ENCODE measurements around the gene DLGAP3. TPM values are rescaled to one million over a fixed set of nuclear protein-coding genes. Genes with fewer than 3 reads are reported as not detected.

DLGAP3 gene
- total RNA-seq, 4 donors from 2014 or later, result 0.06 to 0.83 (median 0.40) TPM

DNA sequence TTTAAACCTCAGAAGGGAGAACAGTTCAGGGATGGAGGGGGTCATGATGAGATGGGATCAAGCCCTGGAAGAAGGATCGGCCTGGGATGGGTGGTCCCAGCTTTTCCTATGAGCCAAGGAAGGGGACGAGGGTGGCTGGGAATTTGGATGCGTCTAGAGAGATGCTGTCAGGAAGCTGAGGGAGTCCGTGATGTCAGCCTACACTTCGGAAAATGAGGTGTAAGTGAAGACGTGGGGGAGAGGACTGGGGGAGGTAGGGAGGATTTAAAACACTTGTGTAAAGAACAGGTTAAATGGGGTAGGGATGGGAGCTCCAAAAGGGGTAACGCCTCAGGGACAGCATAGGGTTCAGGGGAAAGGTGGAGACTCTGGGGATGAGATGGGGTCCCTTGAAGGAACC, 27.5 kb downstream of the DLGAP3 start:
- DNase-seq (ENCODE audit: extremely low spot score), result no peak
- H3K4me1 ChIP-seq, result peaks cover 0 to 7% (median 2%) of the 10 kb centered on the region in 4 donors
- H3K36me3 ChIP-seq, result no peaks in the 10 kb centered on the region
- no peaks in the 10 kb centered on the region for H3K9me3 ChIP-seq
- intact Hi-C loops (cut with DNase I), result no loop called here
- no peak overlapping the region for H3K4me3 ChIP-seq
- WGBS, result 68% methylated on average over 7 of the region's 7 CpGs
- H3K27me3 ChIP-seq, result peaks cover 0 to 32% (median 0%) of the 10 kb centered on the region in 4 donors
- no peak overlapping the region for H3K27ac ChIP-seq (replicated peaks in 1 of 4)
- TF ChIP-seq POLR2A (IDR thresholded peaks at IDR 0.05; ENCODE audit: low read depth) (no peak), EP300 (IDR thresholded peaks at IDR 0.05) (no peak), POLR2AphosphoS5 (IDR thresholded peaks at IDR 0.05) (no peak)
- TF ChIP-seq, protein P1, sequence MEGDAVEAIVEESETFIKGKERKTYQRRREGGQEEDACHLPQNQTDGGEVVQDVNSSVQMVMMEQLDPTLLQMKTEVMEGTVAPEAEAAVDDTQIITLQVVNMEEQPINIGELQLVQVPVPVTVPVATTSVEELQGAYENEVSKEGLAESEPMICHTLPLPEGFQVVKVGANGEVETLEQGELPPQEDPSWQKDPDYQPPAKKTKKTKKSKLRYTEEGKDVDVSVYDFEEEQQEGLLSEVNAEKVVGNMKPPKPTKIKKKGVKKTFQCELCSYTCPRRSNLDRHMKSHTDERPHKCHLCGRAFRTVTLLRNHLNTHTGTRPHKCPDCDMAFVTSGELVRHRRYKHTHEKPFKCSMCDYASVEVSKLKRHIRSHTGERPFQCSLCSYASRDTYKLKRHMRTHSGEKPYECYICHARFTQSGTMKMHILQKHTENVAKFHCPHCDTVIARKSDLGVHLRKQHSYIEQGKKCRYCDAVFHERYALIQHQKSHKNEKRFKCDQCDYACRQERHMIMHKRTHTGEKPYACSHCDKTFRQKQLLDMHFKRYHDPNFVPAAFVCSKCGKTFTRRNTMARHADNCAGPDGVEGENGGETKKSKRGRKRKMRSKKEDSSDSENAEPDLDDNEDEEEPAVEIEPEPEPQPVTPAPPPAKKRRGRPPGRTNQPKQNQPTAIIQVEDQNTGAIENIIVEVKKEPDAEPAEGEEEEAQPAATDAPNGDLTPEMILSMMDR (IDR thresholded peaks at IDR 0.05), result no peak

DNA sequence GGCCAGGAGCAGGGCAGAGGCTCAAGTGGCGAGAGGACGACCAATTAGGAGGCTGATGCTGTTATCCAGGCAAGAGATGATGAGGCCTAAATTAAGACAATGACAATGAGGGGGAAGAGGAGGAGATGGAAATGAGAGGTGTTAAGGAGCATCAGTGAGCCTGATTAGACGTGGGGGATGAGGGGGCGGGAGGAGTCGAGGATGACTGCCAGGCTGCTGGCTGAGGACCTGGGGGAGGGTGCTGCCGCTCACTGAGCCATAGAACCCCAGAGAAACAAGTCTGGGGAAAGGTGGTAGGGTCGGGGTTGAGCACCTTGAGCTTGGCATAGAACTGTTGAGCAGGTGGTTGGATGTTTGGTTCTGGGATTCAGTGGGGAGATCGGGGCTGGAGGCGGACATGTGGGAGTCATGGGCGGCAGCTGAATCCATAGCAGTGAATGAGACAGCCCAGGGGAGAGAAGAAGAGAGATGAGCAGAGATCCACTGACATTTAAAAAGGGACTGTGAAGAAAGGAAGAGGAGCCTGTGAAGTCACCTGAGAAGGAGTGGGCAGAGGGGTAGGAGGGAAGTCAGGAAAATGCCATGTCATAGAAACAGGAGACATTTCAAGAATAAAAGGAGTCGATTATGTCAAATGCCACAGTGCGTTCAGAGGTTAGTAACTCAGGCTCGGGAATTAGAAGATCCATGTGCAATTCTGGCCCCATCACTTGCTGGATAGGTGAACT, 28.5 kb downstream of the DLGAP3 start:
- WGBS, result 70% methylated on average over 13 of the region's 13 CpGs
- DNase-seq (ENCODE audit: extremely low spot score), result no peak
- intact Hi-C loops (cut with DNase I), result no loop called here
- H3K27ac ChIP-seq (replicated peaks in 1 of 4), result no peak overlapping the region
- no peak overlapping the region for H3K4me3 ChIP-seq
- peaks cover 0 to 32% (median 0%) of the 10 kb centered on the region in 4 donors for H3K27me3 ChIP-seq
- TF ChIP-seq EP300 (IDR thresholded peaks at IDR 0.05) (no peak), POLR2AphosphoS5 (IDR thresholded peaks at IDR 0.05) (no peak), POLR2A (IDR thresholded peaks at IDR 0.05; ENCODE audit: low read depth) (no peak)
- TF ChIP-seq, protein P1 (IDR thresholded peaks at IDR 0.05), result no peak
- no peaks in the 10 kb centered on the region for H3K9me3 ChIP-seq
- H3K36me3 ChIP-seq, result no peaks in the 10 kb centered on the region
- H3K4me1 ChIP-seq, result peaks cover 0 to 7% (median 2%) of the 10 kb centered on the region in 4 donors

DNA sequence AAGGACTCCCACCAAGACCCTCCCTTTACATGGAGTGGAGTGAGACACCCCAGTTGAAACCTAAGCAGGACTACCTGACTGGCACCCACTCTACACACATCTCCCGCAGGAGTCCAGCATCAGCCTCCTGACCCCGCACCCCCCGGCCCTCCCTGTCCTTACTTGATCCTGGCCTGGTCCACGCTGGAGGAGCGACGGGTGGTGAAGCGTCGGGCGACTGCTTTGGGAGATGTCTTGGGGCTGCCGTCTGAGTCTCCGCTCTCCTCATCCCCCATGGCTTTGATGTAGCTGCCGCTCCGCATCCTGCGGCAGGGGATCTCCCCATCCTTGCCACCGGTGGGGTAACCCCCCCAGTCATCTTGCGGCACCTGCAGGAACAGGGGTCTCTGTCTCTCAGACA, 29.5 kb downstream of the DLGAP3 start:
- no peaks in the 10 kb centered on the region for H3K9me3 ChIP-seq
- 96% methylated on average over 4 of the region's 16 CpGs for WGBS
- TF ChIP-seq POLR2AphosphoS5 (IDR thresholded peaks at IDR 0.05) (no peak), POLR2A (IDR thresholded peaks at IDR 0.05; ENCODE audit: low read depth) (no peak), EP300 (IDR thresholded peaks at IDR 0.05) (no peak)
- TF ChIP-seq, protein P1 (IDR thresholded peaks at IDR 0.05), result no peak
- no peaks in the 10 kb centered on the region for H3K36me3 ChIP-seq
- H3K27ac ChIP-seq (replicated peaks in 1 of 4), result no peak overlapping the region
- H3K27me3 ChIP-seq, result peaks cover 0 to 30% (median 0%) of the 10 kb centered on the region in 4 donors
- intact Hi-C loops (cut with DNase I), result no loop called here
- DNase-seq (ENCODE audit: extremely low spot score), result no peak
- peaks cover 0 to 7% (median 2%) of the 10 kb centered on the region in 4 donors for H3K4me1 ChIP-seq
- H3K4me3 ChIP-seq, result no peak overlapping the region

DNA sequence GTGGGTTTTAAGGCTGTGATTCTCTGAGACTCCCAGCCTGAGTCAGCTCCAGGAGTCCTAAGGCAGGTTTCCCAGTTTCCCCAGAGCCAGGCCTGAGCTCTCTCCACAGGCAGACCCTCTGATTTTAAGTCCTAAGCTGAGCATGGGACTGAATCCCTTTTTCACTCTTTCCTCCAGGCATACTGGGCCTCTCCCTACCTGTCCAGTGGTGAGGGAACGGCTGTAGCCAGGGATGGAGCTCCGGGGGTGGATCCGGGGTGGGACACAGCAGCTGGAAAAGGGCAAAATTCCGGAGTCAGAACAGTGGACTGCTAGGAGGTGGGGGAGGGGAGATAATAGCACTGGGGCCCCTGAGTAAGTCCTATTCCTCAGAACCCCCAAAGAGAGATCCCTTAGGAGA, 30.0 kb downstream of the DLGAP3 start:
- Histone ChIP-seq H3K4me1 (peaks cover 0 to 7% (median 2%) of the 10 kb centered on the region in 4 donors), H3K27me3 (peaks cover 0 to 26% (median 0%) of the 10 kb centered on the region in 4 donors), H3K9me3 (no peaks in the 10 kb centered on the region), H3K27ac (replicated peaks in 1 of 4) (no peak overlapping the region), H3K36me3 (no peaks in the 10 kb centered on the region), H3K4me3 (no peak overlapping the region)
- no peak for DNase-seq (ENCODE audit: extremely low spot score)
- intact Hi-C loops (cut with DNase I), result no loop called here
- 93% methylated on average over 4 of the region's 4 CpGs for WGBS
- TF ChIP-seq POLR2AphosphoS5 (IDR thresholded peaks at IDR 0.05), result no peak
- TF ChIP-seq, protein P1 (IDR thresholded peaks at IDR 0.05), result no peak
- no peak for TF ChIP-seq POLR2A (IDR thresholded peaks at IDR 0.05; ENCODE audit: low read depth)
- no peak for TF ChIP-seq EP300 (IDR thresholded peaks at IDR 0.05)

Data from esophagus muscularis mucosa (tissue), 4 donors.